Measurements from ENCODE around the gene POGK. TPM values are rescaled to one million over a fixed set of nuclear protein-coding genes. Genes with fewer than 3 reads are reported as not detected.

POGK gene
- total and polyA plus RNA-seq, 10 of the 15 experiments (the other 5 are each of a cell fraction or from before 2014, with no cell fraction given): 5.3 to 34.6 (median 18.7) TPM

DNA sequence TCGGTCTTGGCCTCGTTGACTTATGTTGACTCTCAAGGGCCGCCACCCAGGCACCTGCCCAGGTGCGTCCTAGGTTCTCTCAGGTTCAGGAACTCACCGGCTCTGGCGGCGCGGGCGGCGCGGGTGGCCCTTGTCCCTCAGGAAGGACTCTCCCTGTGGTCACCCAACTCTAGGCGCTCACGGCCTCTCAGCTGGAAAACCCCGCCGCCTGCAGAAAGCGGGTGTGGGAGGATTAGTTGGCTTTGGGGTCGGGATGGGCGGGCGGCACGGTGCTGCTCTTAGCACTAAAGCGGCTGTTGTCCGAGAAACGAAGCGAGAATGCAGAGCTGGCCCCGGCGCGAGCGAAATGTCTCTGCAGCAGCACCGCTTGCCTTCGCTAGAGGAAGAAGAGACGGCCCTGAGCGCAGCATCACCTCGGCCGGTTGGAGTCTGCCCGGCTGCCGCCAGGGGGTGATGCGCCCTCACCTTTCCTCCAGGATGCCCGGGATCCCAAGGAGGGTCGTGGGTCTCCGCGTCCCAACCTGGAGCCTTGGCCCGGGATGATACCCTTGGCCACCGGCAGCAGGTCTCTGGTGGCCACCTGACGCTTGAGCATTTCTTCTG, 44.9 kb downstream of the POGK start:
- ChIA-PET POLR2A (no interaction called here), SMC1A (ENCODE audit: uncharacterized antibody, unreplicated experiment) (interaction anchor here (3.4 kb wide), 1 partner anchor 175 kb away, joined by 12 read pairs; no protein-coding TSS in a partner anchor), RAD21 (ENCODE audit: unreplicated experiment) (interaction anchor here (1.8 kb wide), 1 partner anchor 25 kb away, joined by 4 read pairs; no protein-coding TSS in a partner anchor), CTCF (interaction anchor here (1.8 to 4.2 kb wide), 2 partner anchors 26 to 175 kb away, joined by 13 to 31 read pairs; no protein-coding TSS in a partner anchor)
- no peaks in the 10 kb centered on the region for H4K20me1 ChIP-seq (ENCODE audit: control insufficient read depth, insufficient read depth)
- no peak for DNase-seq (ENCODE audit: low read depth, low spot score)
- no TSS peak for BruUV-seq (replicated peaks)
- in situ Hi-C loops (cut with MboI) (no loop called here), intact Hi-C loops (cut with micrococcal nuclease; ENCODE audit: unreplicated experiment) (no loop called here)
- ATAC-seq: peak; percentile 79
- peak overlapping the region; percentile 59; the same call in 1 of the 2 replicates for H3K4me2 ChIP-seq (ENCODE audit: control insufficient read depth, insufficient read depth)
- no peak for FAIRE-seq
- H3K4me3 ChIP-seq: no peak overlapping the region
- no peak overlapping the region for H3K9ac ChIP-seq (ENCODE audit: control insufficient read depth, insufficient read depth, low read length)
- TF ChIP-seq USF1 (IDR thresholded peaks at IDR 0.05; ENCODE audit: borderline replicate concordance, extremely low read length, insufficient read depth, low read depth, low read length): no peak
- TF ChIP-seq NFIC (IDR thresholded peaks at IDR 0.05; ENCODE audit: low read depth, low read length): no peak
- no peak for TF ChIP-seq POLR2A (IDR thresholded peaks at IDR 0.05; ENCODE audit: low read depth, low read length)
- TF ChIP-seq STAT3 (IDR thresholded peaks at IDR 0.05; ENCODE audit: low read depth, low read length): no peak
- no peak for TF ChIP-seq POLR2AphosphoS2 (IDR thresholded peaks at IDR 0.05; ENCODE audit: low read depth, low read length)
- no peak for TF ChIP-seq DPF2 (IDR thresholded peaks at IDR 0.05)
- TF ChIP-seq NBN (IDR thresholded peaks at IDR 0.05): no peak
- TF ChIP-seq SMC3 (IDR thresholded peaks at IDR 0.05; ENCODE audit: borderline replicate concordance, low read length): peak; percentile 37; the same call in 1 of the 2 replicates
- TF ChIP-seq, protein P1, sequence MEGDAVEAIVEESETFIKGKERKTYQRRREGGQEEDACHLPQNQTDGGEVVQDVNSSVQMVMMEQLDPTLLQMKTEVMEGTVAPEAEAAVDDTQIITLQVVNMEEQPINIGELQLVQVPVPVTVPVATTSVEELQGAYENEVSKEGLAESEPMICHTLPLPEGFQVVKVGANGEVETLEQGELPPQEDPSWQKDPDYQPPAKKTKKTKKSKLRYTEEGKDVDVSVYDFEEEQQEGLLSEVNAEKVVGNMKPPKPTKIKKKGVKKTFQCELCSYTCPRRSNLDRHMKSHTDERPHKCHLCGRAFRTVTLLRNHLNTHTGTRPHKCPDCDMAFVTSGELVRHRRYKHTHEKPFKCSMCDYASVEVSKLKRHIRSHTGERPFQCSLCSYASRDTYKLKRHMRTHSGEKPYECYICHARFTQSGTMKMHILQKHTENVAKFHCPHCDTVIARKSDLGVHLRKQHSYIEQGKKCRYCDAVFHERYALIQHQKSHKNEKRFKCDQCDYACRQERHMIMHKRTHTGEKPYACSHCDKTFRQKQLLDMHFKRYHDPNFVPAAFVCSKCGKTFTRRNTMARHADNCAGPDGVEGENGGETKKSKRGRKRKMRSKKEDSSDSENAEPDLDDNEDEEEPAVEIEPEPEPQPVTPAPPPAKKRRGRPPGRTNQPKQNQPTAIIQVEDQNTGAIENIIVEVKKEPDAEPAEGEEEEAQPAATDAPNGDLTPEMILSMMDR (IDR thresholded peaks at IDR 0.05 in 2 of 3, conservative IDR thresholded peaks at IDR 0.05 in 1 of 3; ENCODE audit: control insufficient read depth in 2 of 3, extremely low read depth in 1 of 3, insufficient read depth in 1 of 3, low read depth in 3 of 3, low read length in 3 of 3): peak; percentile 35 to 66 (median 49)
- TF ChIP-seq RAD21 (IDR thresholded peaks at IDR 0.05; ENCODE audit: insufficient read depth, low read depth, low read length): peak; percentile 44
- H3K27me3 ChIP-seq (replicated peaks in 1 of 2; ENCODE audit: control insufficient read depth in 2 of 2, insufficient read depth in 2 of 2, low read length in 1 of 2): peaks cover 0 to 4% of the 10 kb centered on the region in 2 experiments; a peak in 1 of 4 replicates
- H3K9me3 ChIP-seq (replicated peaks; ENCODE audit: control insufficient read depth, insufficient read depth, low read length): no peaks in the 10 kb centered on the region
- peaks cover 7% of the 10 kb centered on the region; the same call in 1 of the 2 replicates for H3K4me1 ChIP-seq (ENCODE audit: control insufficient read depth, insufficient read depth, low read length)
- no peaks in the 10 kb centered on the region for H3K36me3 ChIP-seq (ENCODE audit: control insufficient read depth in 2 of 2, insufficient read depth in 2 of 2, low read length in 1 of 2)
- H3K27ac ChIP-seq (ENCODE audit: control insufficient read depth, insufficient read depth): no peak overlapping the region
- WGBS (ENCODE audit: insufficient coverage, insufficient replicate concordance, low lambda C conversion rate, missing lambda C conversion rate): 27% methylated on average over 44 of the region's 44 CpGs
- no peaks in the 10 kb centered on the region for H3K79me2 ChIP-seq (ENCODE audit: control insufficient read depth, insufficient read depth, low read length)
- no peak overlapping the region for H2AFZ ChIP-seq (ENCODE audit: control insufficient read depth, low read depth, low read length)
